GM23338 (cell line): ENCODE data around the gene GSAP. TPM values are rescaled to one million over a fixed set of nuclear protein-coding genes. Genes with fewer than 3 reads are reported as not detected.

ENCODE experiments used
- ATAC-seq: fragments of 200-7000 bp; cut with Tn5 transposase; 3 replicates; pipeline ENCODE4 v1.9.1; 2020
- DNase-seq: peaks from one replicate; pipeline ENCODE4 v3.0.0-alpha.2; 2015; ENCODE audit warnings: low spot score
- H2AFZ ChIP-seq: fragments of 200-600 bp; sonication (generic); 2 replicates; pipeline ENCODE4 v1.8.0; 2016; ENCODE audit warnings: antibody characterized with exemption, mild to moderate bottlenecking, moderate library complexity
- H3F3A ChIP-seq: fragments of 200-600 bp; sonication (generic); replicated peaks from 2 replicates; pipeline ENCODE4 v1.8.0; 2017; ENCODE audit warnings: antibody characterized with exemption, mixed run types, low read depth
- H3K27ac ChIP-seq: fragments of 200-600 bp; sonication (generic); 2 replicates; pipeline ENCODE4 v1.6.1; 2016; ENCODE audit warnings: low read depth
- H3K27me3 ChIP-seq: fragments of 200-600 bp; sonication (generic); 2 replicates; pipeline ENCODE4 v1.8.0; 2016; ENCODE audit warnings: mild to moderate bottlenecking, mixed run types, moderate library complexity; ENCODE audit not compliant: insufficient read depth
- H3K36me3 ChIP-seq: fragments of 200-600 bp; sonication (generic); 2 replicates; pipeline ENCODE4 v1.8.0; 2016; ENCODE audit warnings: mild to moderate bottlenecking; ENCODE audit not compliant: insufficient read depth
- H3K4me1 ChIP-seq: fragments of 200-600 bp; sonication (generic); 2 replicates; pipeline ENCODE4 v1.8.0; 2016; ENCODE audit warnings: mild to moderate bottlenecking, moderate library complexity; ENCODE audit not compliant: insufficient read depth
- H3K4me2 ChIP-seq: fragments of 200-600 bp; sonication (generic); 2 replicates; pipeline ENCODE4 v1.7.1; 2017; ENCODE audit warnings: mixed run types
- H3K4me3 ChIP-seq: fragments of 200-600 bp; sonication (generic); 2 replicates; pipeline ENCODE4 v1.6.1; 2016; ENCODE audit warnings: mixed run types
- H3K79me2 ChIP-seq: fragments of 200-600 bp; sonication (generic); replicated peaks from 2 replicates; pipeline ENCODE4 v1.8.0; 2017; ENCODE audit warnings: mild to moderate bottlenecking; ENCODE audit not compliant: insufficient read depth
- H3K9me2 ChIP-seq: fragments of 200-600 bp; sonication (generic); 2 replicates; pipeline ENCODE4 v1.8.0; 2017; ENCODE audit not compliant: insufficient read depth
- H4K20me1 ChIP-seq: fragments of 200-600 bp; sonication (generic); replicated peaks from 2 replicates; pipeline ENCODE4 v1.8.0; 2017; ENCODE audit warnings: mild to moderate bottlenecking; ENCODE audit not compliant: insufficient read depth
- H3K27ac Mint-ChIP-seq: 2 replicates; pipeline ENCODE4 v1.8.0; 2020; ENCODE audit warnings: inconsistent platforms, mild to moderate bottlenecking, moderate library complexity, mixed read lengths
- H3K27me3 Mint-ChIP-seq: 3 replicates; pipeline ENCODE4 v1.8.0; 2022; ENCODE audit warnings: low read depth, mild to moderate bottlenecking, moderate library complexity, mixed read lengths, inconsistent platforms; ENCODE audit not compliant: insufficient read depth, poor library complexity
- H3K36me3 Mint-ChIP-seq: 3 replicates; pipeline ENCODE4 v1.8.0; 2021; ENCODE audit warnings: low read depth, mild to moderate bottlenecking, inconsistent platforms, moderate library complexity, mixed read lengths
- H3K4me1 Mint-ChIP-seq: 3 replicates; pipeline ENCODE4 v1.8.0; 2020; ENCODE audit warnings: mild to moderate bottlenecking, inconsistent platforms, mixed read lengths
- H3K4me3 Mint-ChIP-seq: 3 replicates; pipeline ENCODE4 v1.8.0; 2021; ENCODE audit warnings: moderate library complexity, mild to moderate bottlenecking, inconsistent platforms, mixed read lengths
- H3K9me3 Mint-ChIP-seq: 3 replicates; pipeline ENCODE4 v1.8.0; 2020; ENCODE audit warnings: moderate library complexity, mild to moderate bottlenecking, inconsistent platforms, mixed read lengths
- CREB1 ChIP-seq: fragments of 250-450 bp; sonication (Bioruptor Pico); IDR thresholded peaks from 2 replicates; pipeline ENCODE4 v1.5.0; 2020; ENCODE audit warnings: low read depth, mild to moderate bottlenecking, moderate library complexity
- EZH2 ChIP-seq: fragments of 200-600 bp; sonication (generic); IDR thresholded peaks from one replicate; pipeline ENCODE4 v1.8.0; 2017; ENCODE audit warnings: antibody characterized with exemption, mild to moderate bottlenecking, low read depth; ENCODE audit not compliant: unreplicated experiment
- EZH2phosphoT487 ChIP-seq: fragments of 200-600 bp; sonication (generic); IDR thresholded peaks from one replicate; pipeline ENCODE4 v1.8.1; 2018; ENCODE audit warnings: antibody characterized with exemption; ENCODE audit not compliant: unreplicated experiment
- JUNB ChIP-seq: IDR thresholded peaks from one replicate; pipeline ENCODE4 v1.6.1; 2016; ENCODE audit warnings: antibody characterized with exemption; ENCODE audit not compliant: unreplicated experiment
- NANOG ChIP-seq: IDR thresholded peaks from 2 replicates; pipeline ENCODE4 v1.6.1; 2016; ENCODE audit warnings: antibody characterized with exemption, borderline replicate concordance
- POLR2AphosphoS5 ChIP-seq: IDR thresholded peaks from 2 replicates; pipeline ENCODE4 v1.6.1; 2016; ENCODE audit warnings: antibody characterized with exemption, low read depth
- STAT1 ChIP-seq: IDR thresholded peaks from one replicate; pipeline ENCODE4 v1.6.1; 2016; ENCODE audit warnings: antibody characterized with exemption; ENCODE audit not compliant: unreplicated experiment
- ZNF114 ChIP-seq: fragments of 250-450 bp; sonication (Bioruptor Pico); IDR thresholded peaks from 2 replicates; pipeline ENCODE4 v1.5.0; 2020; ENCODE audit warnings: mild to moderate bottlenecking, moderate library complexity
- ZNF331 ChIP-seq: fragments of 250-450 bp; sonication (Bioruptor Pico); IDR thresholded peaks from 2 replicates; pipeline ENCODE4 v1.5.0; 2020; ENCODE audit warnings: low read depth, mild to moderate bottlenecking, moderate library complexity
- polyA plus RNA-seq: library from polyadenylated mRNA; unstranded; fragments of >200 nt; fragmentation: Nextera tagmentation; extraction: Ambion mirVana; gene quantifications from 2 replicates; pipeline ENCODE4 v1.2.1, GENCODE V29; 2016
- total RNA-seq: library from RNA; depleted of rRNA; stranded (reverse); fragments of >200 nt; shearing (Covaris generic); gene quantifications from 2 replicates; pipeline ENCODE4 v1.2.3, GENCODE V29; 2014
- TF ChIP-seq, protein P1 (sequence below): fragments of 250-450 bp; sonication (Bioruptor Pico); IDR thresholded peaks from 2 replicates; pipeline ENCODE4 v1.5.0; 2020; ENCODE audit warnings: mild to moderate bottlenecking, moderate library complexity
- TF ChIP-seq, protein P2 (sequence below): IDR thresholded peaks from one replicate; pipeline ENCODE4 v1.6.1; 2018; ENCODE audit warnings: antibody characterized with exemption; ENCODE audit not compliant: unreplicated experiment
- TF ChIP-seq, protein P3 (sequence below): IDR thresholded peaks from 2 replicates; pipeline ENCODE4 v1.6.1; 2016; ENCODE audit warnings: antibody characterized with exemption
- TF ChIP-seq, protein P4 (sequence below), 2 experiments: fragments of 200-600 bp in 1 of 2; sonication (generic) in 1 of 2; conservative IDR thresholded peaks; 2 replicates each; pipeline versions ENCODE4 v1.5.1 to v1.6.1; 2016 to 2017; ENCODE audit warnings: antibody characterized with exemption in 2 of 2, low read depth in 2 of 2, mild to moderate bottlenecking in 2 of 2, moderate library complexity in 1 of 2

Gene GSAP
- total and polyA plus RNA-seq, 2 experiments from 2014 or later = 0.63 to 1.1 TPM

DNA sequence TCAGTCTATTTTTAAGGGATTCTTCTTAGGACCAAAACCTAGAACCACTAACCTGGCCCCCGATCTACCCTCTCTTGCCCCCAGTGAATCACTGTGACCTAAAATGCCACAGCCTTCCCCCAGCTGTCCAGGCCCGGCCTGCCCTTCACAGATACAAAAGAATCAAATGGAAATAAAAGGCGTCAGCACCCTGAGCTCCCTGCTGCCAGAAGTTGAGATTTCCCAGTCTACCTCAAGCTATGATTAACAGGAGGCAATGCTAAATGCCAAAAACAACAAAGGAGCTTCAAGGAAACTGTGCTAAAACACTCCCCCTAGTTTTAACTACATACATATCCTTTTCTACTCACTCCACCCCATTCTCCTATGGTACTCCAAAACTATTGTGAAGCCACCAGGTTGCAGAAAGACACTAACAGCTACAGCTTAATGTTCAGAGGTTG is 67.8 kb downstream of the GSAP start (continued):
- TF ChIP-seq ZNF331 (CRISPR knock-in tag) = no peak
- TF ChIP-seq CREB1 (CRISPR knock-in tag) = no peak
- TF ChIP-seq ZNF114 (CRISPR knock-in tag) = no peak
- no peak for TF ChIP-seq STAT1
- no peak for TF ChIP-seq EZH2

DNA sequence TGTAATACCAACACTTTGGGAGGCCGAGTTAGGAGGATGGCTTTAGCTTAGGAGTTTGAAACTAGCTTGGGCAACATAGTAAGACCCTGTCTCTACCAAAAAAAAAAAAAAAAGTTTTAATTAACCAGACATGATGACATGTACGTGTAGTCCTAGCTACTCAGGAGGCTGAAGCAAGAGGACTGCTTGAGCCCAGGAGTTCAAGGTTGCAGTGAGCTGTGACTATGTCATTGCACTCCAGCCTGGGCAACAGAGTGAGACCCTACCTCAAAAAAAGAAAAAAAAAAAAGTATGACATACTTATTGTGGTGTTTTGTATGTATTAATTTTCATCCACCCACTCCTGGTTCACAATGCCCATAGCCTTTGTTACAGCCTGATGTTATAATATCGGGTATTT is 69.7 kb downstream of the GSAP start:
- H3K36me3 Mint-ChIP-seq = no peaks in the 10 kb centered on the region
- Histone ChIP-seq H3F3A (no peaks in the 10 kb centered on the region), H3K36me3 (no peaks in the 10 kb centered on the region)

More for the DNA sequence above, 69.7 kb downstream of the GSAP start:
- TF ChIP-seq POLR2AphosphoS5 = no peak
- TF ChIP-seq ZNF331 (CRISPR knock-in tag) = no peak
- TF ChIP-seq ZNF114 (CRISPR knock-in tag) = no peak
- TF ChIP-seq, protein P1, sequence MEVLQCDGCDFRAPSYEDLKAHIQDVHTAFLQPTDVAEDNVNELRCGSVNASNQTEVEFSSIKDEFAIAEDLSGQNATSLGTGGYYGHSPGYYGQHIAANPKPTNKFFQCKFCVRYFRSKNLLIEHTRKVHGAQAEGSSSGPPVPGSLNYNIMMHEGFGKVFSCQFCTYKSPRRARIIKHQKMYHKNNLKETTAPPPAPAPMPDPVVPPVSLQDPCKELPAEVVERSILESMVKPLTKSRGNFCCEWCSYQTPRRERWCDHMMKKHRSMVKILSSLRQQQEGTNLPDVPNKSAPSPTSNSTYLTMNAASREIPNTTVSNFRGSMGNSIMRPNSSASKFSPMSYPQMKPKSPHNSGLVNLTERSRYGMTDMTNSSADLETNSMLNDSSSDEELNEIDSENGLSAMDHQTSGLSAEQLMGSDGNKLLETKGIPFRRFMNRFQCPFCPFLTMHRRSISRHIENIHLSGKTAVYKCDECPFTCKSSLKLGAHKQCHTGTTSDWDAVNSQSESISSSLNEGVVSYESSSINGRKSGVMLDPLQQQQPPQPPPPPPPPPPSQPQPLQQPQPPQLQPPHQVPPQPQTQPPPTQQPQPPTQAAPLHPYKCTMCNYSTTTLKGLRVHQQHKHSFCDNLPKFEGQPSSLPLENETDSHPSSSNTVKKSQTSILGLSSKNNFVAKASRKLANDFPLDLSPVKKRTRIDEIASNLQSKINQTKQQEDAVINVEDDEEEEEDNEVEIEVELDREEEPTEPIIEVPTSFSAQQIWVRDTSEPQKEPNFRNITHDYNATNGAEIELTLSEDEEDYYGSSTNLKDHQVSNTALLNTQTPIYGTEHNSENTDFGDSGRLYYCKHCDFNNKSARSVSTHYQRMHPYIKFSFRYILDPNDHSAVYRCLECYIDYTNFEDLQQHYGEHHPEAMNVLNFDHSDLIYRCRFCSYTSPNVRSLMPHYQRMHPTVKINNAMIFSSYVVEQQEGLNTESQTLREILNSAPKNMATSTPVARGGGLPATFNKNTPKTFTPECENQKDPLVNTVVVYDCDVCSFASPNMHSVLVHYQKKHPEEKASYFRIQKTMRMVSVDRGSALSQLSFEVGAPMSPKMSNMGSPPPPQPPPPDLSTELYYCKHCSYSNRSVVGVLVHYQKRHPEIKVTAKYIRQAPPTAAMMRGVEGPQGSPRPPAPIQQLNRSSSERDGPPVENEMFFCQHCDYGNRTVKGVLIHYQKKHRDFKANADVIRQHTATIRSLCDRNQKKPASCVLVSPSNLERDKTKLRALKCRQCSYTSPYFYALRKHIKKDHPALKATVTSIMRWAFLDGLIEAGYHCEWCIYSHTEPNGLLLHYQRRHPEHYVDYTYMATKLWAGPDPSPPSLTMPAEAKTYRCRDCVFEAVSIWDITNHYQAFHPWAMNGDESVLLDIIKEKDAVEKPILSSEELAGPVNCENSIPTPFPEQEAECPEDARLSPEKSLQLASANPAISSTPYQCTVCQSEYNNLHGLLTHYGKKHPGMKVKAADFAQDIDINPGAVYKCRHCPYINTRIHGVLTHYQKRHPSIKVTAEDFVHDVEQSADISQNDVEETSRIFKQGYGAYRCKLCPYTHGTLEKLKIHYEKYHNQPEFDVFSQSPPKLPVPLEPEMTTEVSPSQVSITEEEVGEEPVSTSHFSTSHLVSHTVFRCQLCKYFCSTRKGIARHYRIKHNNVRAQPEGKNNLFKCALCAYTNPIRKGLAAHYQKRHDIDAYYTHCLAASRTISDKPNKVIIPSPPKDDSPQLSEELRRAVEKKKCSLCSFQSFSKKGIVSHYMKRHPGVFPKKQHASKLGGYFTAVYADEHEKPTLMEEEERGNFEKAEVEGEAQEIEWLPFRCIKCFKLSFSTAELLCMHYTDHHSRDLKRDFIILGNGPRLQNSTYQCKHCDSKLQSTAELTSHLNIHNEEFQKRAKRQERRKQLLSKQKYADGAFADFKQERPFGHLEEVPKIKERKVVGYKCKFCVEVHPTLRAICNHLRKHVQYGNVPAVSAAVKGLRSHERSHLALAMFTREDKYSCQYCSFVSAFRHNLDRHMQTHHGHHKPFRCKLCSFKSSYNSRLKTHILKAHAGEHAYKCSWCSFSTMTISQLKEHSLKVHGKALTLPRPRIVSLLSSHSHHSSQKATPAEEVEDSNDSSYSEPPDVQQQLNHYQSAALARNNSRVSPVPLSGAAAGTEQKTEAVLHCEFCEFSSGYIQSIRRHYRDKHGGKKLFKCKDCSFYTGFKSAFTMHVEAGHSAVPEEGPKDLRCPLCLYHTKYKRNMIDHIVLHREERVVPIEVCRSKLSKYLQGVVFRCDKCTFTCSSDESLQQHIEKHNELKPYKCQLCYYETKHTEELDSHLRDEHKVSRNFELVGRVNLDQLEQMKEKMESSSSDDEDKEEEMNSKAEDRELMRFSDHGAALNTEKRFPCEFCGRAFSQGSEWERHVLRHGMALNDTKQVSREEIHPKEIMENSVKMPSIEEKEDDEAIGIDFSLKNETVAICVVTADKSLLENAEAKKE (CRISPR knock-in tag) = no peak
- no peak for TF ChIP-seq NANOG
- no peak for TF ChIP-seq STAT1
- no peak for TF ChIP-seq CREB1 (CRISPR knock-in tag)
- TF ChIP-seq, protein P2, sequence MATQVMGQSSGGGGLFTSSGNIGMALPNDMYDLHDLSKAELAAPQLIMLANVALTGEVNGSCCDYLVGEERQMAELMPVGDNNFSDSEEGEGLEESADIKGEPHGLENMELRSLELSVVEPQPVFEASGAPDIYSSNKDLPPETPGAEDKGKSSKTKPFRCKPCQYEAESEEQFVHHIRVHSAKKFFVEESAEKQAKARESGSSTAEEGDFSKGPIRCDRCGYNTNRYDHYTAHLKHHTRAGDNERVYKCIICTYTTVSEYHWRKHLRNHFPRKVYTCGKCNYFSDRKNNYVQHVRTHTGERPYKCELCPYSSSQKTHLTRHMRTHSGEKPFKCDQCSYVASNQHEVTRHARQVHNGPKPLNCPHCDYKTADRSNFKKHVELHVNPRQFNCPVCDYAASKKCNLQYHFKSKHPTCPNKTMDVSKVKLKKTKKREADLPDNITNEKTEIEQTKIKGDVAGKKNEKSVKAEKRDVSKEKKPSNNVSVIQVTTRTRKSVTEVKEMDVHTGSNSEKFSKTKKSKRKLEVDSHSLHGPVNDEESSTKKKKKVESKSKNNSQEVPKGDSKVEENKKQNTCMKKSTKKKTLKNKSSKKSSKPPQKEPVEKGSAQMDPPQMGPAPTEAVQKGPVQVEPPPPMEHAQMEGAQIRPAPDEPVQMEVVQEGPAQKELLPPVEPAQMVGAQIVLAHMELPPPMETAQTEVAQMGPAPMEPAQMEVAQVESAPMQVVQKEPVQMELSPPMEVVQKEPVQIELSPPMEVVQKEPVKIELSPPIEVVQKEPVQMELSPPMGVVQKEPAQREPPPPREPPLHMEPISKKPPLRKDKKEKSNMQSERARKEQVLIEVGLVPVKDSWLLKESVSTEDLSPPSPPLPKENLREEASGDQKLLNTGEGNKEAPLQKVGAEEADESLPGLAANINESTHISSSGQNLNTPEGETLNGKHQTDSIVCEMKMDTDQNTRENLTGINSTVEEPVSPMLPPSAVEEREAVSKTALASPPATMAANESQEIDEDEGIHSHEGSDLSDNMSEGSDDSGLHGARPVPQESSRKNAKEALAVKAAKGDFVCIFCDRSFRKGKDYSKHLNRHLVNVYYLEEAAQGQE = no peak
- no peak for TF ChIP-seq JUNB
- no peak for TF ChIP-seq EZH2phosphoT487
- TF ChIP-seq, protein P3, sequence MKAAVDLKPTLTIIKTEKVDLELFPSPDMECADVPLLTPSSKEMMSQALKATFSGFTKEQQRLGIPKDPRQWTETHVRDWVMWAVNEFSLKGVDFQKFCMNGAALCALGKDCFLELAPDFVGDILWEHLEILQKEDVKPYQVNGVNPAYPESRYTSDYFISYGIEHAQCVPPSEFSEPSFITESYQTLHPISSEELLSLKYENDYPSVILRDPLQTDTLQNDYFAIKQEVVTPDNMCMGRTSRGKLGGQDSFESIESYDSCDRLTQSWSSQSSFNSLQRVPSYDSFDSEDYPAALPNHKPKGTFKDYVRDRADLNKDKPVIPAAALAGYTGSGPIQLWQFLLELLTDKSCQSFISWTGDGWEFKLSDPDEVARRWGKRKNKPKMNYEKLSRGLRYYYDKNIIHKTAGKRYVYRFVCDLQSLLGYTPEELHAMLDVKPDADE = no peak
- TF ChIP-seq, protein P4, sequence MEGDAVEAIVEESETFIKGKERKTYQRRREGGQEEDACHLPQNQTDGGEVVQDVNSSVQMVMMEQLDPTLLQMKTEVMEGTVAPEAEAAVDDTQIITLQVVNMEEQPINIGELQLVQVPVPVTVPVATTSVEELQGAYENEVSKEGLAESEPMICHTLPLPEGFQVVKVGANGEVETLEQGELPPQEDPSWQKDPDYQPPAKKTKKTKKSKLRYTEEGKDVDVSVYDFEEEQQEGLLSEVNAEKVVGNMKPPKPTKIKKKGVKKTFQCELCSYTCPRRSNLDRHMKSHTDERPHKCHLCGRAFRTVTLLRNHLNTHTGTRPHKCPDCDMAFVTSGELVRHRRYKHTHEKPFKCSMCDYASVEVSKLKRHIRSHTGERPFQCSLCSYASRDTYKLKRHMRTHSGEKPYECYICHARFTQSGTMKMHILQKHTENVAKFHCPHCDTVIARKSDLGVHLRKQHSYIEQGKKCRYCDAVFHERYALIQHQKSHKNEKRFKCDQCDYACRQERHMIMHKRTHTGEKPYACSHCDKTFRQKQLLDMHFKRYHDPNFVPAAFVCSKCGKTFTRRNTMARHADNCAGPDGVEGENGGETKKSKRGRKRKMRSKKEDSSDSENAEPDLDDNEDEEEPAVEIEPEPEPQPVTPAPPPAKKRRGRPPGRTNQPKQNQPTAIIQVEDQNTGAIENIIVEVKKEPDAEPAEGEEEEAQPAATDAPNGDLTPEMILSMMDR (conservative IDR thresholded peaks at IDR 0.05; ENCODE audit: low read depth in 2 of 2) = no peak
- TF ChIP-seq EZH2 = no peak
- H4K20me1 ChIP-seq = no peaks in the 10 kb centered on the region
- H3K4me3 ChIP-seq = no peak overlapping the region
- no peaks in the 10 kb centered on the region for H3K27me3 Mint-ChIP-seq
- DNase-seq = no peak
- no peaks in the 10 kb centered on the region for H3K27me3 ChIP-seq
- no peak overlapping the region for H3K27ac ChIP-seq
- no peaks in the 10 kb centered on the region for H3K79me2 ChIP-seq
- H3K27ac Mint-ChIP-seq = no peak overlapping the region
- H3K4me2 ChIP-seq = no peak overlapping the region
- H3K9me2 ChIP-seq = no peaks in the 10 kb centered on the region
- peaks cover 18% of the 10 kb centered on the region for H3K4me1 Mint-ChIP-seq
- peaks cover 20% of the 10 kb centered on the region for H3K4me1 ChIP-seq
- H2AFZ ChIP-seq = no peak overlapping the region
- ATAC-seq = no peak
- H3K9me3 Mint-ChIP-seq = no peaks in the 10 kb centered on the region
- H3K4me3 Mint-ChIP-seq = no peak overlapping the region
